SIG-M5 treated with dmso at 0.1 percent for 504 hours (cell line): ENCODE data around the gene KRTAP12-4.
"Not testable (repeated sequence)": the region's sequence is repeated elsewhere in the genome, so short reads cannot be mapped to it uniquely, and the experiment has no call there.

Experiments
- DNase-seq: peaks from one replicate; lab custom pipeline; 2025; ENCODE audit not compliant: unreplicated experiment; lab: John Stamatoyannopoulos, UW

Gene KRTAP12-4

DNA sequence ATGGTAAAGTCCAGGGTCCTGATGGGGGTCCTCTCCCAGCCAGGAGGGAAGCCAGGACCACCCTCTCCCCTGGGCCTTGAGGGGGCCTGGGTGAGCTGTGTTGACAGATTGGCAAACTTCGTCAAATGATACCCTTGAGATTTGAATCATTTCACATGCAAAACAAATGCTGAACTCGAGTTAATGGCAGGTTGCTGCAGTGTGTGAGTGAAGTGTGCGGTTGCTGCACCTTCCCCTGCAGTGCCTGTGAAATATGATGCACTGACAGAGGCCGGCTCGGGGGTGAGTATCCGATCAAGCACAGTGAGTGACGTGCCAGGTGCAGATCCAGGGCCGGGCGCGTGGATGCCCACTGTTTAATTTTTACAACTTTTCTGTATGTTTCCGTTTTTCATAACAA, 33.2 kb upstream of the KRTAP12-4 start:
- DNase-seq, result no peak

DNA sequence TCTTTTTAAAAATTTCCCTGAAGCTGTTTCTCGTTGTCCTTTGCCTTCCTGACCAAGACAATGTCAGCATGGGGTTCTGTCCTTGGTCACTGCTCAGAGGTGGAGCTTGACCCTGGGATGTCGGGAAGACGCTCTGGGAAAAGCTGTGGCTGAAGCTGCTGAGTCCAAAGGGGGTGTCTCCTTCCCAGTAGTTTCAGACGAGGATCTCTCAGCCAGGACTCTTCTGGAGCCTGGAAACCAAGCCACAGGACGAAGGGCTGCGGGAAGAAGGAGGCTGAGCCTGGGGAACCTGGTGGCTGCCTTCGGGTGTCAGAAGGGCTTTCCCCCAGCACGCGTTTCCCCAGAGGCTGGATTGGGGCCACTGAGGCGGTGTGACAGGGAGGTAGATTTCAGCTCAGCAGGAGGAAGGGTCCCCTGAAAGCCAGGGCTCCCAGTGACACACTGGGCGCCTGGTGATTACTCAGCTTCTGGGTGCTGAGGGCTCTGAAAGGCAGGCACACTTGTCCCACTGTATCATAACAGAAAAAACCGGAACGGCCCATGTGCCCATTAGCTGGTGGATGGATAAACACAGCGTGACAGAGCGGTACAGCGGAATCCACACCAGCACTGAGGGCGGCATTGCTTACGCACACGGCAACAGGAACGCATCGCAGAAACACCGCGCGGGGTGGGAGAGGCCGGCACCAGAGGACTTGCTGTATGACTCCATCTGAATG, 32.5 kb upstream of the KRTAP12-4 start:
- no peak for DNase-seq

- no peak for DNase-seq
Observed at GRCh38 chr21:44686000-44686781, 31.7 kb upstream of the KRTAP12-4 start.

- not testable (repeated sequence) for DNase-seq
Observed at GRCh38 chr21:44685050-44685449, 30.6 kb upstream of the KRTAP12-4 start.

- no peak for DNase-seq
Observed at GRCh38 chr21:44684483-44684882, 30.0 kb upstream of the KRTAP12-4 start.

DNA sequence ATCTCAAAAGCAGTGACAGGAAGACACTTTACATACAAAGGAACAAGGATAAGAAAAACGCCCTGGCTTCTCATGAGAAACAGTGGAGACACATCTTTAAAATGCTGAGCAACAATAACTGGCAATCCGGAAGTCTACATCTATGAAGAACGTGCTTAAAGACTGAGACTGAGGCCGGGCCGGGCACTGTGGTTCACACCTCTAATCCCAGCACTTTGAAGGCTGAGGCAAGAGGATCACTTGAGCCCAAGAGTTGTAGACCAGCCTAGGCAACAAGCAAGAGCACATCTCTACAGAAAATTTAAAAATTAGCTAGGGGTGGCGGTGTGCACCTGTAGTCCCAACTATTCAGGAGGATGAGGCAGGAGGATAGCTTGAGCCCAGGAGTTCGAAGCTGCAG, 29.6 kb upstream of the KRTAP12-4 start:
- no peak for DNase-seq

DNA sequence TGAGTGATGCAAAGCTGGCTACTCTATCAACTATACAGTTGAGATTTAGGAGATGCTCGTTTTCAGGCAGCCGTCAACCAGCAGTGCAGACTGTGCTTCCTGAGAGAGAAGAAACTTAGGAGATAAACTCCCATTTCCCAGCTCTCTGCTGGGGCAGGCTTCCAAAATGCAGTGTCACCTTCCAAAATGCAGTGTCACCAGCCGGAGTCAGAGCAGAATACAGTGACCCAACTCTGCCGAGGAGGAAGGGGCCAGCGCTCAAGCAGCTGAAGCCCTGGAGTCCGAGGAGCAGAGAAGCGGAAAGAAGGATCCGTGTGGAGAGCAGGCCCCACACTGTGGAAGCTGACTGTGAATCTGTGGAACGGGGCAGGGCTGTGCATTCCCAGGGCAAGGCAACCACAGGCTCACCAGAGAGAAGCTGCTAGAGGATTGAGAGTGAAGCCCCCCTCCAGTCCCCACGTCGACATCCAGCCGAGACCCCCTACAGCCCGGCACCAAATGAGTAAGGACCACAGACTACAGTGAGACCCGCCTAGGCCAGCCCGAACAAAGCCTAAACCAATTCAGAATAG, 28.2 kb upstream of the KRTAP12-4 start:
- no peak for DNase-seq

DNA sequence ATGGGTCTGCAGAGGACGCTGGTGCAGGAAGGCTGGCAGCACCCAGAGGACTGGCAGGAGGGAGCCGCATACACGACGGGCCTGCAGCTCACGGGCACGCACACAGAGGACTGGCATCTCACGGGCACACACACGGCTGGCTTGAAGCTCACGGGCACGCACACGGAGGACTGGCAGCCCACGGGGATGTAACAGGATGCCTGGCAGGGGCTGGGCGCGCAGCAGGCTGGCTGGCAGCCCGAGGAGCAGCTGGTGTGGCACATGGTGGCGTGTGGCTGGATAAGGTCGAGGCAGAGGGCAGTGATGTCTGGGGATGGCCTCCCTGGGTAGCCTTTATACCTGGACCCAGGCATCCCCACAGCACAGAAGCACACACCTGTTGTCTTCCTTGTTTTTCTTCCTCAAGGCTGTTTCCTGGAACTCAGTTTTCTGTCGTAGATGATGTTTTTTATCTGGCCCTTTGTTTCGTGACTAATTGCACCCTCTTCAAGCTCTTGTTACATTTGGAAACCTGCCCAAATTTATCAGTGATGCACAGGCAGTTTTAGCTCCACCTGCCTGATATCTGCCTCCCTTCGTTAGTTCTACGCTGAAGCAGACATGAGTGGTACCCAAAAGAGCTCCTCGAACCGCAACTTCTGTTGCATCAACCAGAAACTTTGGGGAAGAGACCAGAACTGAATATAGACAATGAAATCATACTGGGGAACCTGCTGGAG, 27.6 kb upstream of the KRTAP12-4 start, which contains the start of gene KRTAP12-1:
Gene KRTAP12-1, minus strand, starts transcription at position 303 of the 719 bp plus-strand sequence. Its CDS starts 40 bp downstream, at position 263.
- DNase-seq, result no peak

GRCh38 chr21:44681152-44681551, 26.7 kb upstream of the KRTAP12-4 start:
- no peak for DNase-seq

DNA sequence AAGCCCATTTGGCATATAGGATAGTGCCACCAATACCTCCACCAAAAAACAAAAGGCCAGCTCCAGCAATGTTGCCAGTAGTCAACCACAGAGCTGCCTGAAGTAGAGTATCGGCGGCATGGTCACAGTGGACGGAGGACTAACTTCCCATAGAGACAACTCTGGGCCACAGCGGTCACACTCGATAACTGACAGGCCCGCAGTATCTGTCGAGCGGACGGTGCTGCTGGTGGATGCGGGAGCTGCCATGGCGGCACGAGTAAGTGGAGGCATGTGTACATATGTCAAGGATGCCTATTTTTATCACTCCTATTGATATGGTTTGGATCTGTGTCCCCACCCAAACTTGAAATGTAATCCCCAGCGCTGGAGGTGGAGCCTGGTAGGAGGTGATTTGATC, 23.4 kb upstream of the KRTAP12-4 start:
- DNase-seq, result no peak

- no peak for DNase-seq
Observed at GRCh38 chr21:44671911-44672310, 17.5 kb upstream of the KRTAP12-4 start.

DNA sequence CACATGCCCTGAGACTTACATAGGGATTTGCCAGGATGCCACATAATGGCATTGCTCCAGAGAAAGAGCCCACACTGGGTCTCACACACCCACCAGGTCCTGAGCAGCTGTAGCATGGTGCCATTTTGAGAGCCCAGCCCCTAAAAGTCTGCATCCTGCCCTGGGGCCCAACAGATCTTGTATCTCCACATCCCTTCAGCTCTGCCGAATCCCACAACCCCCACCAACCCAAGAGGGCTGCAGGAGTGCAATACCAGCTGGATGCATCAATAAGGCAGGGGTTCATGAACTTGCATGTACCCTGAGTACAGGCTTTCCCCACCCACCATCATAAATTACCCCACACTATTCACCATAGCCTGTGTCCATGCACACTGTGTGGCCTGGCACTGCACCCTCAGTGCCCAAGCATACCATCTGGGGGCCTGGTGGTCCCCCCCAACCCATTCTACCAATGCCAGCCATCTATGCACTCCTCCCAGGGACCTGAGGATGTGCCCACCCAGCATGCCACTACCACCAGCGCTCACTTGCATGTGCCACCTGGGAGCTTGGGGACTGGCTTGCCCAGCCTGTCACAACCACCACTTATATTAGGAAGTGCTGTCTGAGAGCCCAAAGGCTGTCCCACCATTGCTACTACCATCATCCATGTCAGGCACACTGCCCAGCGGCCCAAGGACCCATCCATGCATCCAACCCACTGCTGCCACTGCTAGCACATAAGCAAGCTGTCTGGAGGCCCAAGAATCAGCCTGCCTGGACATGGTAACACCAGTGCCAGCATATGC, 16.4 kb upstream of the KRTAP12-4 start:
- DNase-seq, result no peak

DNA sequence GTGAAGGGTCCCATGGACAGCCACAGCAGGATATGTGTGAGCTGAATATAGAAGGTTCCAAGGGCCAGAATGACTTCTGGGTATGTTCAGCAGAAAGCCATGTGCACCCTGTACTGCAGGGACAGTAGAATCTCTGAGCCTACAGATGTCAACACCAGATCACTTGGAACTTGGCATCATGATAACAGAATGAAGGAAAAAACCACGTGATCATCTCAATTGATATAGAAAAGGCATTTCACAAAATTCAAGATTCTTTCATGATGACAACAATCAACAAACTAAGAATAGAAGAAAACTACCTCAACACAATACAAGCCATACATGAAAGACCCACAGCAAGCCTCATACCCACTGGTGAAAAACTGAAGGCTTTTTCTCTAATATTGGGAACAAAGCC, 13.2 kb upstream of the KRTAP12-4 start:
- no peak for DNase-seq

DNA sequence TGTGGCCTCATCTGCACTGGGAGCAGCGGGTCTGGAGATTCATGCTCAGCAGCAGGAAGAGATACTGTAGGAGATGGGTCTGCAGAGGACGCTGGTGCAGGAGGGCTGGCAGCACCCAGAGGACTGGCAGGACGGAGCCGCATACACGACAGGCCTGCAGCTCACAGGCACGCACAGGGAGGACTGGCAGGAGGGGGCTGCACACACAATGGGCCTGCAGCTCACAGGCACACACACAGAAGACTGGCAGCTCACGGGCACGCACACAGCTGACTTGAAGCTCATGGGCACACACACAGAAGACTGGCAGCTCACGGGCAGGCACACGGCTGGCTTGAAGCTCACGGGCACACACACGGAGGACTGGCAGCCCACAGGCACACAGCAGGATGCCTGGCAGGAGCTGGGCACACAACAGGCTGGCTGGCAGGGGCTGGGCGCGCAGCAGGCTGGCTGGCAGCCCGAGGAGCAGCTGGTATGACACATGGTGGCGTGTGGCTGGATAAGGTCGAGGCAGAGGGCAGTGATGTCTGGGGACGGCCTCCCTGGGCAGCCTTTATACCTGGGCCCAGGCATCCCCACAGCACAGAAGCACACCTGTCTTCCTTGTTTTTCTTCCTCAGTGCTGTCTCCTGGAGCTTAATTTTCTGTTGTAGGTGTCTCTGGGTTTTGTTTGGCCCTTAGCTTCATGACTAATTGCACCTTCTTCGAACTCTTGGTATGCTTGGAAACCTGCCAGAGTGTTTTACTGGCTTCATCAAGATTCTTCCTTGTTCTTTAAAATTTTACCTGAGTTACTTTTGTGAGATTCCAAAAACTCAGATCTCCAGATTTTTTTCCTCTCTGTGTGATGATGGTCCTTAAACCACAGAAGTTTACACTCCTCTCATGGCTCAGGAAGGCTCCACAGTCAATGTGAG, 12.2 kb upstream of the KRTAP12-4 start, which contains the start of gene KRTAP12-2:
Gene KRTAP12-2, minus strand, starts transcription at position 527 of the 920 bp plus-strand sequence. Its CDS starts 41 bp downstream, at position 486.
- no peak for DNase-seq

DNA sequence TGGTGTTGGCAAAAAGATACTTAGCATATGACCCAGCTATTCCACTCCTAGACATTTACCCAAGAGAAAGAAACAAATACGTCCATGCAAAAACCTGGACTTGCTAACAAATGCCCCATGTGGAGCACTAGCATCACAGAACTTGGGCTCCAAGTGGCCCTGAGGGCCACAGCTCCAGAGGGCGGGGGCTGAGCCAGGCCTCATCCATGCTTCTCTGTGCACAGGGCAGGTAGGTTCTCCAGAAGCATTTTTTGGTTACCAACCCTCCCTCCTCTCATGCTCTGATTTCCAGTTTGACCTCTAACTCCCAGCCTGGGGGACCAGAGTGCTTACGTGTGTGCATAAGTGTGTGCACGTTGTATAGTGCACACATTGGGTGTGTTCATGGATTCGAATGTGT, 10.2 kb upstream of the KRTAP12-4 start:
- DNase-seq, result no peak

GRCh38 chr21:44661567-44661966, 7.1 kb upstream of the KRTAP12-4 start:
- not testable (repeated sequence) for DNase-seq

- no peak for DNase-seq
Observed at GRCh38 chr21:44658913-44659595, 4.6 kb upstream of the KRTAP12-4 start.

- no peak for DNase-seq
Observed at GRCh38 chr21:44658541-44658910, 4.1 kb upstream of the KRTAP12-4 start.
